RPMI8226 (cell line): Measurements from ENCODE around the gene LEFTY1.
"Not testable (repeated sequence)": the region's sequence is repeated elsewhere in the genome, so short reads cannot be mapped to it uniquely, and the experiment has no call there.

ENCODE experiments used
- DNase-seq: peaks from one replicate; pipeline ENCODE4 v3.0.0-alpha.2; 2015

Gene LEFTY1

GRCh38 chr1:225888898-225889601 lies at the start of gene LEFTY1:
TSS of gene LEFTY1 (minus strand) at chr1:225889146. CDS start at chr1:225889066, 80 bp downstream.
- no peak for DNase-seq

DNA sequence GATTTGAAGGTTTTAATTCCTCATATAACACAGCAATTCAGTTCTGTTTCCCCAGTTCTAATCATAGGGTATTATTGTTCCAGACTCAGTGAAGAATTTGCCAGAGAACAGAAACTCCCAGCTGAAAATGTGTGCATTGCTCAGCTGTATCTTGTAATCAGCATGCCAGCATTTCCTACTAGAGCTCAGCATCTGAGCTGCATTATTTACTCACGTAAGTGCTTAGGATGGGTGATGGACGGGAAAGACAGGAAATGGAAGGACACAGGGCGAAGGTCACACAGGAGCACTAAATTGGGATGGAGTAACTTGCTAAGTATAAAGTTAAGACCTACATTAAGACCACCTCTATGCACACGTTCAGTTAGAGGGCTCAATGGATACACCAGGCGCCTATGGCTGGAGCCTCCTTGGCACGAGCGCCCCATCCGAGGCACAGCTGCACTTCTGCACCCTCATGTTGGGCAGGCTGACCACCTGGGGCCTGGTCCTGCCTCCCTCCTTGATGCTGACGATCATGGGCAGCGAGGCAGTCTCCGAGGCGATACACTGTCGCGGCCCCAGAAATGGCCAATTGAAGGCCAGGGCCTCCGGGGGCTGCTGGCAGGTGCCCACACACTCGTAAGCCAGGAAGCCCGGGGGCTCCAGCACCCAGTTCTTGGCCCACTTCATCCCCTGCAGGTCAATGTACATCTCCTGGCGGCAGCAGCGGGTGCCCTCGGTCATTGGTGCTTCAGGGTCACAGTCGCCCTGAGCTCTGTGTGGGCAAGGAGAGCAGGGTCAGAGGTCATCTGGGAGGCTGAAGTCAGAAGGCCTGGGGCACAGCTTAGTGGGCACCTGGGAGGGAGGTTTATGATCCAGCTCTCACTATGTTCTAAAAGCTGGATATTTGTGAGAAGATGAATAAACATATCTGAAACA lies 48.4 kb upstream of the LEFTY1 start:
- no peak for DNase-seq

GRCh38 chr1:225936523-225936922 lies 47.6 kb upstream of the LEFTY1 start:
- DNase-seq, result no peak

DNA sequence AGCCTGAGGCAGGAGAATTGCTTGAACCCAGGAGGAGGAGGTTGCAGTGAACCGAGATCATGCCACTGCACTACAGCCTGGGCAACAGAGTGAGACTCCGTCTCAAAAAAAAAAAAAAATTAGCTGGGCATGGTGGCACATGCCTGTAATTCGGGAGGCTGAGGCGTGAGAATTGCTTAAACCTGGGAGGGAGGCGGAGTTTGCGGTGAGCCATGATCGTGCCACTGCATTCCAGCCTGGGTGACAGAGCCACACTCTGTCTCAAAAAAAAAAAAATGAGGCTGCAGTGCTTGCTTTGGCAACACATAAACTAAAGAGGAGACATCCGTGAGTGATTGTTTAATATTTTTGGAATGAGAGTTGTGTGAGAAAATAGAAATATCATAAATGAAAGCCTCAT lies 47.1 kb upstream of the LEFTY1 start:
- DNase-seq, result not testable (repeated sequence)

GRCh38 chr1:225934711-225935110 lies 45.8 kb upstream of the LEFTY1 start:
- no peak for DNase-seq

- DNase-seq, result no peak
Observed at GRCh38 chr1:225933072-225933471, 44.1 kb upstream of the LEFTY1 start.

- DNase-seq, result no peak
Observed at GRCh38 chr1:225931270-225932136, 42.6 kb upstream of the LEFTY1 start.

GRCh38 chr1:225930566-225930965 lies 41.6 kb upstream of the LEFTY1 start:
- no peak for DNase-seq

DNA sequence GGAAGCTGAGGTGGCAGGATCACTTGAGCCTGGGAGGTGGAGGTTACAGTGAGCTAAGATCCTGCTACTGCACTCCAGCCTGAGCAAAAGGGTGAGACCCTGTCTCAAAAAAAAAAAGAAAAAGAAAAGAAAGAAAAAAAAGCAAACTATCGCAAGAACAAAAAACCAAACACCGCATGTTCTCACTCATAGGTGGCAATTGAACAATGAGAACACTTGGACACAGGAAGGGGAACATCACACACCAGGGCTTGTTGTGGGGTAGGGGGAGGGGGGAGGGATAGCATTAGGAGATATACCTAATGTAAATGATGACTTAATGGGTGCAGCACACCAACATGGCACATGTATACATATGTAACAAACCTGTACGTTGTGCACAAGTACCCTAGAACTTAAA lies 40.5 kb upstream of the LEFTY1 start:
- DNase-seq, result not testable (repeated sequence)

GRCh38 chr1:225928186-225929175 lies 39.5 kb upstream of the LEFTY1 start:
- no peak for DNase-seq

- DNase-seq, result no peak
Observed at GRCh38 chr1:225926551-225927113, 37.7 kb upstream of the LEFTY1 start.

GRCh38 chr1:225923692-225924555 lies 35.0 kb upstream of the LEFTY1 start, which contains the start of gene PYCR2:
TSS of gene PYCR2 (minus strand) at chr1:225924250. CDS start at chr1:225924110, 140 bp downstream.
- peak; percentile 99 for DNase-seq

- no peak for DNase-seq
Observed at GRCh38 chr1:225923381-225923691, 34.4 kb upstream of the LEFTY1 start.

GRCh38 chr1:225921734-225922709 lies 33.1 kb upstream of the LEFTY1 start:
- no peak for DNase-seq

DNA sequence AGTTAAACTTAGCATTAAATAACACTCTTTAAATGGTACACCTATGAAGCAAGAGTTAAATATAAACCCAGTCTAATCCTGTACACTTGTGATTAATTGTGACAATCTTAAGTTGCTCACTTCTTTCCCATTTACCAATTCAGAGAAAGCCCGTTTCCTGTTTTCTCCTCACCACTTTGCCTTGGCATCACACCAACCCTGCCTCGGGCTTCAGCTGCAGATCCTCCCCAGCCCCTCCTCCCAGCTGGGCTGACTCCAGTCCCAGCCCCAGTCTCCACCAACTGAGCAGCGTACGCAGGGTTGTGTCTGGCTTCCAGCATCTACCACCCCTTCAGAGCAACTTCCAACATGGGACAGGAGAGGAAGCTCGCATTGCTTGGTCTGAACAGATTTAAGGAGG lies 31.0 kb upstream of the LEFTY1 start:
- peak; percentile 98 for DNase-seq

DNA sequence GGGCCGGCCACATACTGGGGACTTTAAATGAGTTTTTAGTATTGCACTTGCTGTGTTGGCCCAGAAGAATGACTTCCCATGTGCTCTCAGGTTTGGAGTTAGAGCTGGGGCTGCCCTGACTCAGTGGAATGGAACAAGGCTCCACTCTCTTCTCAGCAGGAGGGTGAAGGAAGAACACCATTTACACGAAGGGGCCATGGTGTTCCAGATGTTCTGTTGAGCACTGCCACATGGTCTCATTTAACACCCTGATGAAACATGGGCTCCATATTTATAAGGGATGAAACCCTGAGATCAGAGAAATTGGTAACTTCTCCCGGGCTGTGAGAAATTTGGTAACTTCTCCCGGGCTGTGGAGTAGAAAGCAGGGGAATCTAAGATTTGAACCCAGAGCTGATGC lies 29.3 kb upstream of the LEFTY1 start:
- DNase-seq, result no peak

DNA sequence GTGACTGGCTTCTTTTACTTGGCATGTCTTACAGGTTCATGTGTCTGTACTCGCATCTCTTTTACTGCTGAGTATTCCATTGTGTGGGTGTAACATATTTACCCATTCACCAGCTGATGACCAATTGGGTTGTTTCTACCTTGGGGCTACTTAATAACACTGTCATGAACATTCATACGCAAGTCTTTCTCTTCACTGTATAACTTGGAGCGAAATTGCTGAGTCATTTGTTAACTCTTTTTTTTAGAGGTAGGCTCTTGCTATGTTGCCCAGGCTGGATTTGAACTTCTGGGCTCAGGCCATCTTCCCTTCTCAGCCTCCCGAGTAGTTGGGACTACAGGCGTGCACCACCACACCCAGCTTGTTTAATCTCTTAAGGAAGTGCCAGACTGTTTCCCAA lies 28.6 kb upstream of the LEFTY1 start:
- DNase-seq, result no peak

DNA sequence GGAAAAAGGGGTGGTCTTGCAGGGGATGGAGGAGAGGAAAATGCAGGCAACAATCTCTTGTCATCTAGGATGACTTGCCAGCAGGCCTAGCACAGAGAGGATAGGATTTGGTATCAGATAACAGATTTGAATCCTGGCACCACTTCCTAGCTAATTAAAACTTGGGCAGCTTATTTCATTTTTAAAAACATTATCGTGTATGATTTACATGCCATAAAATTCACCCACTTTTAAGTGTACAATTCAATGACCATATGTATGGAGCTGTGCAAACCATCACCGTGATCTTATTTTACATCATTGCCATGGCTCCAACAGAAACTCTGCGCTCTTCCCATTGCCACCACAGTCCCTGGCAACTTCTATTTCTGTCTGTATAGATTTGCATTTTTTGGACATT lies 28.2 kb upstream of the LEFTY1 start:
- no peak for DNase-seq

DNA sequence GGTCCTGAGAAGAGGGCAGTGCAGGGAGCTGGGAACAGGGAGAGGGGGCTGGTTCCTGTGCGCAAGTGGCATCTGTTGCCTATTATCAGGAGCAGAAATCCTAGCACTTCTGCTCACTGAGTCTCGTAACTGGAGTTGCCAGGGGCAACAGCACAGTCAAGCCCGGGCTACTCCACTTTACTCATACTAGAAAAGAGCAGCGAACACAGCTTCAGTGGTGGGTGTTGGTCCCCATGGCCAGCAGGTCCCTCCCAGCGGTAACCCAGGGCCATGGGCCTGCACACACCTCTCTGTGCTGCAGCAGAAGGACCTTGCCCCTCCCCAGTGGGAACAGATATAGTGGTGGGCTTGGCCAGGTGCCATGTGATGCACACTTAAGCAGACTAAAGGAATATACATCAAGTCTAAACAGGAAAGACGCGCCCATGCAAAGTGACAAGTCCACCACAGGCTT lies 26.6 kb upstream of the LEFTY1 start:
- no peak for DNase-seq
